Ovary (tissue), 9 donors: ENCODE data around the gene CDC16. TPM values are rescaled to one million over a fixed set of nuclear protein-coding genes. Genes with fewer than 3 reads are reported as not detected.

Experiments
- DNase-seq, 5 donors: peaks; one replicate each; pipeline ENCODE4 v3.0.0-alpha.2; 2019 to 2020
- H3K27ac ChIP-seq, 2 donors: fragments of 200-600 bp; one replicate each; pipeline versions ENCODE4 v1.5.1 to v1.8.0; 2019 to 2022
- H3K27me3 ChIP-seq: fragments of 200-600 bp; one replicate; pipeline ENCODE4 v1.8.0; 2022
- H3K36me3 ChIP-seq: fragments of 200-600 bp; sonication (generic); one replicate; pipeline ENCODE4 v1.5.1; 2019
- H3K4me1 ChIP-seq: one replicate; pipeline ENCODE4 v1.8.1; 2013; ENCODE audit warnings: mild to moderate bottlenecking, moderate library complexity; ENCODE audit not compliant: insufficient read depth
- H3K4me3 ChIP-seq: fragments of 200-600 bp; sonication (generic); one replicate; pipeline ENCODE4 v1.5.1; 2017
- H3K9me3 ChIP-seq, 2 donors: fragments of 200-600 bp in 1 of 2; sonication (generic) in 1 of 2; one replicate each; pipeline versions ENCODE4 v1.5.1 to v1.8.1; 2013 to 2019; ENCODE audit warnings: mild to moderate bottlenecking in 1 of 2, moderate library complexity in 1 of 2
- EP300 ChIP-seq: sonication (generic); formaldehyde crosslinking; IDR thresholded peaks from one replicate; pipeline ENCODE4 v1.6.1; 2017; ENCODE audit warnings: antibody characterized with exemption
- POLR2A ChIP-seq: fragments of 450-650 bp; IDR thresholded peaks from one replicate; pipeline ENCODE4 v1.6.1; 2017; ENCODE audit warnings: antibody characterized with exemption, mild to moderate bottlenecking, moderate library complexity
- whole genome bisulfite sequencing, 3 donors: extraction: QIAGEN DNeasy Blood & Tissue Kit in 1 of 3; methylation state at CpG; one replicate each; pipeline versions ENCODE4 v1.1.5 to v1.1.7; 2013 to 2017; 5-methylcytosine and 5-hydroxymethylcytosine counted together
- intact Hi-C, 4 donors: fragments of 100-400 bp; cut with DNase I; formaldehyde crosslinking; loops; one replicate each; pipeline versions ENCODE4 v1.11.0 to v1.15.1; 2022 to 2023
- polyA plus RNA-seq, 2 donors: library from polyadenylated mRNA; stranded (reverse); fragments of 200-250 nt in 1 of 2; fragments of 350-450 nt in 1 of 2; fragmentation: Illumina TruSeq in 1 of 2; extraction: RNeasy Lipid Tissue Mini Kit (QIAGEN cat#74804) in 1 of 2; gene quantifications; one replicate each; pipeline ENCODE4 v1.2.3, GENCODE V29; 2013 to 2014
- total RNA-seq, 7 donors: library from RNA; depleted of rRNA in 2 of 7; stranded (reverse); fragments of >200 nt in 2 of 7; fragmentation: NEBNext Ultra II Directional in 3 of 7; extraction: Animal tissue kit (Norgen Biotek cat#: 25700) in 3 of 7; gene quantifications; one replicate each; pipeline versions ENCODE4 v1.1.0 to v1.2.4, GENCODE V29; 2016 to 2023
- TF ChIP-seq, protein P1 (sequence below), 3 donors: fragments of 450-650 bp in 2 of 3; fragments of 200-600 bp in 1 of 3; IDR thresholded peaks; one replicate each; pipeline versions ENCODE4 v1.5.1 to v1.8.0; 2016 to 2022; ENCODE audit warnings: antibody characterized with exemption in 3 of 3, mild to moderate bottlenecking in 1 of 3
- donor health status: DM: no; HTN: no; CAD: no; lungs with moderate emphysema.
- donor health status: DM: no; HTN: no; CAD: no.
- donor health status: Bipolar disorder and iron deficiency.
- donor health status: DM: yes; HTN: yes; CAD: no.
- donor health status: DM: no; HTN: no; CAD: no.
- donor health status: DM: yes; HTN: yes; CAD: no.

CDC16 gene
- total and polyA plus RNA-seq, 9 donors: 42.0 to 88.8 (median 55.2) TPM

DNA sequence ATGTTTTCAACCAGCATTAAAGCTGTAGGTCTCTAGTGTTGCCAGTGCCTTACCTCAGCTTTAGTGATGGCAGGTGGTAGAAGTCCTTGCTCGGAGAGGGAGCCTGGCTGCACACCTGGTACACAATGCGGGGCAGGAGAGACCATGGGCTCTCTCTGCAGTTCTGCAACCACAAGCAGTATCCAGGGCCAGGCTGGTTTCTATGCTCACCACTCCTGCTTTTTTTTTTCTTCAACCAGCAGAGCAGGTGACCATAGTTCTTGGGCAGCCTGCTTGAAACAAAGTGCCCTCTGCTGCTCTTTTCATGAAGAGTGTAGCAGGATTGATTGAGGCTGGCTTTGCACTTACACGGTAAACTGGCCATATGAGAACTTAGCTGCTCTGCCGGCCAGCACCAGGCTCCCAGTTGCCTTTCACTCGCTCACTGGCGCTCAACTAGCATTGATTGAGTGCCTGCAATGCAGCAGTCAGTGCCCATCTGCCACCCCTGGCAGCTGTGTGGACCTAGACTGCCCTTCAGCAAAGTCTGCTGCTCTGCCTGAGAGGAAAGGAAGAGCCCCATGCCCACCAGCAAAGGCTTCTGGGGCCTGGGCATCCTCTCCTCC, 75.2 kb downstream of the CDC16 start:
- no peaks in the 10 kb centered on the region for H3K36me3 ChIP-seq
- WGBS, 3 donors: 80 to 87% (median 86%) methylated on average over 6 of the region's 6 CpGs

DNA sequence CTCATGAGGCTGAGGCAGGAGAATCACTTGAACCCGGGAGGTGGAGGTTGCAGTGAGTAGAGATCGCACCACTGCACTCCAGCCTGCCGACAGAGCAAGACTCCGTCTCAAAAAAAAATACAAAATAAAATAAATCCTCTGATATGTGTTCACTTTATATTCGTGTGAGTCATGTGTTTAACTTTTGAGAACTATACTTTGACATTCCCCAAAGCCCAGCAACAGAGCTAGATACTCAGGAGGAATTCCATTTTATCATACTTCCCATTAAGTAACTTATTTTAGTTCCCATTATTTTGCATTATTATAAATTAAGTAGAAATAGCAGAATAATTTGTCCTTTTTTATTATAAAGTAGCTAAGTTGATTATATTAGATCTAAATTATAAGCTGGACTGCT, 76.3 kb downstream of the CDC16 start:
- Histone ChIP-seq H3K36me3 (no peaks in the 10 kb centered on the region), H3K27ac (no peak overlapping the region)

More for the DNA sequence above, 75.2 kb downstream of the CDC16 start:
- no peak for DNase-seq
- Histone ChIP-seq H3K4me1 (peaks cover 3% of the 10 kb centered on the region), H3K27ac (no peak overlapping the region), H3K9me3 (no peaks in the 10 kb centered on the region), H3K4me3 (no peak overlapping the region), H3K27me3 (no peaks in the 10 kb centered on the region)
- TF ChIP-seq POLR2A: no peak
- TF ChIP-seq, protein P1, sequence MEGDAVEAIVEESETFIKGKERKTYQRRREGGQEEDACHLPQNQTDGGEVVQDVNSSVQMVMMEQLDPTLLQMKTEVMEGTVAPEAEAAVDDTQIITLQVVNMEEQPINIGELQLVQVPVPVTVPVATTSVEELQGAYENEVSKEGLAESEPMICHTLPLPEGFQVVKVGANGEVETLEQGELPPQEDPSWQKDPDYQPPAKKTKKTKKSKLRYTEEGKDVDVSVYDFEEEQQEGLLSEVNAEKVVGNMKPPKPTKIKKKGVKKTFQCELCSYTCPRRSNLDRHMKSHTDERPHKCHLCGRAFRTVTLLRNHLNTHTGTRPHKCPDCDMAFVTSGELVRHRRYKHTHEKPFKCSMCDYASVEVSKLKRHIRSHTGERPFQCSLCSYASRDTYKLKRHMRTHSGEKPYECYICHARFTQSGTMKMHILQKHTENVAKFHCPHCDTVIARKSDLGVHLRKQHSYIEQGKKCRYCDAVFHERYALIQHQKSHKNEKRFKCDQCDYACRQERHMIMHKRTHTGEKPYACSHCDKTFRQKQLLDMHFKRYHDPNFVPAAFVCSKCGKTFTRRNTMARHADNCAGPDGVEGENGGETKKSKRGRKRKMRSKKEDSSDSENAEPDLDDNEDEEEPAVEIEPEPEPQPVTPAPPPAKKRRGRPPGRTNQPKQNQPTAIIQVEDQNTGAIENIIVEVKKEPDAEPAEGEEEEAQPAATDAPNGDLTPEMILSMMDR (IDR thresholded peaks at IDR 0.05): no peak
- intact Hi-C loops: no loop called here

DNA sequence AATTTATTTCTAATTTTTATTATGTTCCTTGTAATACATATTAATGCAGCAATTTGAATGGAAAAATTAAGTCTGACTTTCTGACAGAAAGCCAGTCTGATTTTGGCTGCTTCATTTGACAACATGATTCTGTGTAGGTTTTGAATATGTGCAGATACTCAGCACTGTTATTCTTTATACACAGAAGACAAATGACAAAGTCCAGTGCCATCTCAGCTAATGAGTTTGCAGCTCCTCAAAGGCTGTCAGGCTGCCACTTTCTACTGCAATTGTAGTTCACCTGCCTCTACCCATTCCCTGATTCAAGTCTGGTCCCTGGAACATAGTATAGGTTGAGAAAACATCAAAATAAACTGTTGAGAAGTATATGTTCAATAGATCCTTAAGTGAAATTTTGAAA, 76.7 kb downstream of the CDC16 start:
- Histone ChIP-seq H3K27me3 (no peaks in the 10 kb centered on the region), H3K4me1 (peaks cover 7% of the 10 kb centered on the region), H3K36me3 (no peaks in the 10 kb centered on the region), H3K4me3 (no peak overlapping the region), H3K27ac (no peak overlapping the region), H3K9me3 (no peaks in the 10 kb centered on the region)
- TF ChIP-seq POLR2A (no peak), EP300 (no peak)
- TF ChIP-seq, protein P1 (IDR thresholded peaks at IDR 0.05): no peak
- intact Hi-C loops: no loop called here
- DNase-seq: no peak

More for the DNA sequence above, 76.3 kb downstream of the CDC16 start:
- WGBS, 3 donors: 32 to 57% (median 47%) methylated on average over 5 of the region's 5 CpGs
- Histone ChIP-seq H3K4me3 (no peak overlapping the region), H3K4me1 (peaks cover 6% of the 10 kb centered on the region), H3K9me3 (no peaks in the 10 kb centered on the region), H3K27me3 (no peaks in the 10 kb centered on the region)
- intact Hi-C loops: no loop called here
- no peak for TF ChIP-seq POLR2A
- no peak for TF ChIP-seq EP300
- TF ChIP-seq, protein P1 (IDR thresholded peaks at IDR 0.05): no peak
- DNase-seq: no peak

DNA sequence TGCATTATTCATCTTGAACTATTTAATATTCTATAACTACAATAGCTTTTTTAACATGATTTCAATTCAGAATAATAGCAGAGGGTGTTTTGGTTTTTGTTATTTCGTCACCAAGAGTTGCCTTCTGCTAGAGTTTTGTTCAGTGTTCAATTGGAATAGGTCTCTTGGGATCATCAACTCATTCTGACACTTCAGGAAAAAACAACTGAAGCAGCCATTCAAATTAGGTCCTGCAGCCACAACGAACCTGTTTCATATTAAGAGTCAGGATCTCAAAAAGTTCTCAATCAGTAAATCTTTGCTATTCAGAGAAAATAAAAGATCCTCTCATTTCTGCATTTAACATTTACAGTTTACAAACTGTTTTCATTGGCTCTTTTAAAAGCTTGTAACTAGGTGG, 77.2 kb downstream of the CDC16 start:
- DNase-seq: no peak
- peaks cover 7% of the 10 kb centered on the region for H3K4me1 ChIP-seq
- 40 to 53% (median 44%) methylated on average over 2 of the region's 2 CpGs for WGBS, 3 donors
- H3K9me3 ChIP-seq: no peaks in the 10 kb centered on the region
- intact Hi-C loops: no loop called here
- no peak overlapping the region for H3K4me3 ChIP-seq
- no peaks in the 10 kb centered on the region for H3K27me3 ChIP-seq
- no peak overlapping the region for H3K27ac ChIP-seq
- H3K36me3 ChIP-seq: no peaks in the 10 kb centered on the region
- TF ChIP-seq POLR2A (no peak), EP300 (no peak)
- TF ChIP-seq, protein P1 (IDR thresholded peaks at IDR 0.05): no peak
